ENCODE data around the gene SPEG. TPM values are rescaled to one million over a fixed set of nuclear protein-coding genes. Genes with fewer than 3 reads are reported as not detected.
"Not testable (repeated sequence)": the region's sequence is repeated elsewhere in the genome, so short reads cannot be mapped to it uniquely, and the experiment has no call there.

Gene SPEG
- polyA plus RNA-seq, 1 donor (not counting 4 experiments of a cell fraction or from before 2014, with no cell fraction given), result 18.8 TPM

- Histone ChIP-seq H3K36me3 (ENCODE audit: control insufficient read depth in 2 of 2, extremely low read depth in 1 of 2, insufficient read depth in 2 of 2, low read length in 2 of 2) (no peaks in the 10 kb centered on the region), H3K27me3 (ENCODE audit: control insufficient read depth, extremely low read depth, insufficient read depth, low read length) (peaks cover 4% of the 10 kb centered on the region), H3K27ac (ENCODE audit: control insufficient read depth, insufficient read depth, low read length) (no peak overlapping the region), H3K4me1 (ENCODE audit: control insufficient read depth, extremely low read depth, insufficient read depth, low read length) (peaks cover 3% of the 10 kb centered on the region), H2AFZ (ENCODE audit: control insufficient read depth, low read length) (no peak overlapping the region), H3K4me2 (ENCODE audit: control insufficient read depth, extremely low read depth, insufficient read depth, low read depth, low read length) (no peak overlapping the region), H3K9me3 (ENCODE audit: control insufficient read depth, low read depth, low read length) (no peaks in the 10 kb centered on the region), H3K9ac (ENCODE audit: control insufficient read depth, extremely low read depth, insufficient read depth, low read length) (no peak overlapping the region), H3K79me2 (ENCODE audit: control insufficient read depth, insufficient read depth, low read length) (no peaks in the 10 kb centered on the region), H3K4me3 (ENCODE audit: control insufficient read depth in 2 of 3, extremely low read depth in 1 of 3, insufficient read depth in 2 of 3, low read depth in 1 of 3, low read length in 3 of 3) (no peak overlapping the region), H3K9me1 (ENCODE audit: control insufficient read depth, extremely low read depth, insufficient read depth, low read length) (no peaks in the 10 kb centered on the region), H4K20me1 (ENCODE audit: control insufficient read depth, extremely low read depth, insufficient read depth, low read length) (no peaks in the 10 kb centered on the region)
- no peak for FAIRE-seq
- dilution Hi-C loops (cut with MboI; ENCODE audit: extremely low pct_ligation_motif_present, low sequenced_read_pairs), result no loop called here
- no peak for DNase-seq (ENCODE audit: low read depth, low spot score)
- no peak for TF ChIP-seq EZH2 (IDR thresholded peaks at IDR 0.05; ENCODE audit: low read length)
- no peak for TF ChIP-seq CTCF (optimal IDR thresholded peaks at IDR 0.05 in 1 of 3, IDR thresholded peaks at IDR 0.05 in 1 of 3, conservative IDR thresholded peaks at IDR 0.05 in 1 of 3; ENCODE audit: extremely low read depth in 1 of 3, insufficient read depth in 2 of 3, low read length in 3 of 3)
These were observed 27.8 kb upstream of the SPEG start for GRCh38 chr2:219406861-219407230.

- H3K27me3 ChIP-seq (ENCODE audit: control insufficient read depth, extremely low read depth, insufficient read depth, low read length); H3K79me2 ChIP-seq (ENCODE audit: control insufficient read depth, insufficient read depth, low read length); H3K9me1 ChIP-seq (ENCODE audit: control insufficient read depth, extremely low read depth, insufficient read depth, low read length); dilution Hi-C loops (cut with MboI; ENCODE audit: extremely low pct_ligation_motif_present, low sequenced_read_pairs); H3K9ac ChIP-seq (ENCODE audit: control insufficient read depth, extremely low read depth, insufficient read depth, low read length); H3K9me3 ChIP-seq (ENCODE audit: control insufficient read depth, low read depth, low read length); H3K4me2 ChIP-seq (ENCODE audit: control insufficient read depth, extremely low read depth, insufficient read depth, low read depth, low read length); H3K4me1 ChIP-seq (ENCODE audit: control insufficient read depth, extremely low read depth, insufficient read depth, low read length); H3K27ac ChIP-seq (ENCODE audit: control insufficient read depth, insufficient read depth, low read length); H3K36me3 ChIP-seq (ENCODE audit: control insufficient read depth in 2 of 2, extremely low read depth in 1 of 2, insufficient read depth in 2 of 2, low read length in 2 of 2); DNase-seq (ENCODE audit: low read depth, low spot score); H4K20me1 ChIP-seq (ENCODE audit: control insufficient read depth, extremely low read depth, insufficient read depth, low read length); FAIRE-seq; H3K4me3 ChIP-seq (ENCODE audit: control insufficient read depth in 2 of 3, extremely low read depth in 1 of 3, insufficient read depth in 2 of 3, low read depth in 1 of 3, low read length in 3 of 3); H2AFZ ChIP-seq (ENCODE audit: control insufficient read depth, low read length): not testable (repeated sequence)
These were observed 27.3 kb upstream of the SPEG start for GRCh38 chr2:219407343-219407742.

GRCh38 chr2:219408204-219408603, 26.4 kb upstream of the SPEG start:
- H3K4me1 ChIP-seq (ENCODE audit: control insufficient read depth, extremely low read depth, insufficient read depth, low read length), result no peaks in the 10 kb centered on the region
- H3K9me3 ChIP-seq (ENCODE audit: control insufficient read depth, low read depth, low read length), result peaks cover 2% of the 10 kb centered on the region
- dilution Hi-C loops (cut with MboI; ENCODE audit: extremely low pct_ligation_motif_present, low sequenced_read_pairs), result no loop called here
- no peak for FAIRE-seq
- H3K9ac ChIP-seq (ENCODE audit: control insufficient read depth, extremely low read depth, insufficient read depth, low read length), result no peak overlapping the region
- no peak overlapping the region for H2AFZ ChIP-seq (ENCODE audit: control insufficient read depth, low read length)
- no peak overlapping the region for H3K27ac ChIP-seq (ENCODE audit: control insufficient read depth, insufficient read depth, low read length)
- H3K36me3 ChIP-seq (ENCODE audit: control insufficient read depth in 2 of 2, extremely low read depth in 1 of 2, insufficient read depth in 2 of 2, low read length in 2 of 2), result no peaks in the 10 kb centered on the region
- peaks cover 4% of the 10 kb centered on the region for H3K27me3 ChIP-seq (ENCODE audit: control insufficient read depth, extremely low read depth, insufficient read depth, low read length)
- no peaks in the 10 kb centered on the region for H4K20me1 ChIP-seq (ENCODE audit: control insufficient read depth, extremely low read depth, insufficient read depth, low read length)
- TF ChIP-seq EZH2 (IDR thresholded peaks at IDR 0.05; ENCODE audit: low read length), result no peak
- TF ChIP-seq CTCF (optimal IDR thresholded peaks at IDR 0.05 in 1 of 3, IDR thresholded peaks at IDR 0.05 in 1 of 3, conservative IDR thresholded peaks at IDR 0.05 in 1 of 3; ENCODE audit: extremely low read depth in 1 of 3, insufficient read depth in 2 of 3, low read length in 3 of 3), result no peak
- no peaks in the 10 kb centered on the region for H3K79me2 ChIP-seq (ENCODE audit: control insufficient read depth, insufficient read depth, low read length)
- H3K4me2 ChIP-seq (ENCODE audit: control insufficient read depth, extremely low read depth, insufficient read depth, low read depth, low read length), result no peak overlapping the region
- no peak for DNase-seq (ENCODE audit: low read depth, low spot score)
- H3K9me1 ChIP-seq (ENCODE audit: control insufficient read depth, extremely low read depth, insufficient read depth, low read length), result no peaks in the 10 kb centered on the region
- no peak overlapping the region for H3K4me3 ChIP-seq (ENCODE audit: control insufficient read depth in 2 of 3, extremely low read depth in 1 of 3, insufficient read depth in 2 of 3, low read depth in 1 of 3, low read length in 3 of 3)
